Skeletal muscle tissue (tissue), 4 donors: ENCODE results near the gene MGAT4A. TPM values are rescaled to one million over a fixed set of nuclear protein-coding genes. Genes with fewer than 3 reads are reported as not detected.

ENCODE experiments used
- H3K27ac ChIP-seq: one replicate; pipeline ENCODE4 v1.7.0; 2013; ENCODE audit warnings: mild to moderate bottlenecking, low read depth, low read length, inconsistent platforms
- H3K27me3 ChIP-seq, 3 donors: one replicate each; pipeline ENCODE4 v1.7.0; 2013; ENCODE audit warnings: low read length in 3 of 3; ENCODE audit not compliant: control insufficient read depth in 3 of 3, insufficient read depth in 3 of 3
- H3K36me3 ChIP-seq, 3 donors: one replicate each; pipeline ENCODE4 v1.7.0; 2013; ENCODE audit warnings: low read length in 3 of 3; ENCODE audit not compliant: control insufficient read depth in 3 of 3, insufficient read depth in 3 of 3
- H3K4me1 ChIP-seq, 3 donors: one replicate each; pipeline ENCODE4 v1.7.0; 2013; ENCODE audit warnings: low read length in 3 of 3, mild to moderate bottlenecking in 3 of 3; ENCODE audit not compliant: control insufficient read depth in 3 of 3, insufficient read depth in 3 of 3
- H3K4me3 ChIP-seq, 3 donors: one replicate each; pipeline ENCODE4 v1.7.0; 2013; ENCODE audit warnings: low read length in 3 of 3
- H3K9ac ChIP-seq, 3 donors: one replicate each; pipeline ENCODE4 v1.7.0; 2013; ENCODE audit warnings: low read length in 3 of 3, mild to moderate bottlenecking in 3 of 3, moderate library complexity in 2 of 3, low read depth in 1 of 3
- H3K9me3 ChIP-seq, 3 donors: one replicate each; pipeline ENCODE4 v1.7.0; 2013; ENCODE audit warnings: low read length in 3 of 3; ENCODE audit not compliant: control insufficient read depth in 3 of 3
- total RNA-seq: library from RNA; depleted of rRNA; stranded (reverse); fragments of >200 nt; gene quantifications from one replicate; pipeline ENCODE4 v1.2.3, GENCODE V29; 2014
- donor health status: Osteomylitis.

Gene MGAT4A
- total RNA-seq, 1 donor from 2014 or later: 6.3 TPM

GRCh38 chr2:98708396-98709186, 22.3 kb downstream of the MGAT4A start:
- Histone ChIP-seq H3K36me3 (no peaks in the 10 kb centered on the region), H3K9me3 (no peaks in the 10 kb centered on the region), H3K4me1 (peaks cover 0 to 10% (median 4%) of the 10 kb centered on the region in 3 donors), H3K9ac (no peak overlapping the region), H3K4me3 (no peak overlapping the region), H3K27me3 (no peaks in the 10 kb centered on the region), H3K27ac (no peak overlapping the region)

- Histone ChIP-seq H3K4me3 (no peak overlapping the region), H3K27me3 (no peaks in the 10 kb centered on the region), H3K9me3 (no peaks in the 10 kb centered on the region), H3K9ac (no peak overlapping the region), H3K27ac (no peak overlapping the region), H3K36me3 (no peaks in the 10 kb centered on the region), H3K4me1 (peaks cover 13 to 23% (median 22%) of the 10 kb centered on the region in 3 donors)
These were observed 24.3 kb downstream of the MGAT4A start for GRCh38 chr2:98706591-98706990.

GRCh38 chr2:98705333-98705617, 25.7 kb downstream of the MGAT4A start:
- Histone ChIP-seq H3K4me3 (no peak overlapping the region), H3K9me3 (no peaks in the 10 kb centered on the region), H3K9ac (no peak overlapping the region), H3K4me1 (peaks cover 21 to 31% (median 30%) of the 10 kb centered on the region in 3 donors), H3K27ac (no peak overlapping the region), H3K36me3 (no peaks in the 10 kb centered on the region), H3K27me3 (no peaks in the 10 kb centered on the region)

- Histone ChIP-seq H3K4me1 (peaks cover 21 to 31% (median 25%) of the 10 kb centered on the region in 3 donors), H3K27me3 (no peaks in the 10 kb centered on the region), H3K27ac (no peak overlapping the region), H3K9ac (no peak overlapping the region), H3K4me3 (no peak overlapping the region), H3K36me3 (no peaks in the 10 kb centered on the region), H3K9me3 (no peaks in the 10 kb centered on the region)
These were observed 26.2 kb downstream of the MGAT4A start for GRCh38 chr2:98704499-98705332.

GRCh38 chr2:98703738-98704137, 27.2 kb downstream of the MGAT4A start:
- H3K36me3 ChIP-seq: no peaks in the 10 kb centered on the region
- no peak overlapping the region for H3K4me3 ChIP-seq
- H3K9ac ChIP-seq: no peak overlapping the region
- H3K27ac ChIP-seq: no peak overlapping the region
- no peaks in the 10 kb centered on the region for H3K9me3 ChIP-seq
- no peaks in the 10 kb centered on the region for H3K27me3 ChIP-seq
- H3K4me1 ChIP-seq: peaks cover 21 to 31% (median 24%) of the 10 kb centered on the region in 3 donors

- no peak overlapping the region for H3K9ac ChIP-seq
- H3K9me3 ChIP-seq: no peaks in the 10 kb centered on the region
- H3K4me3 ChIP-seq: no peak overlapping the region
- peaks cover 21 to 31% (median 24%) of the 10 kb centered on the region in 3 donors for H3K4me1 ChIP-seq
- H3K27me3 ChIP-seq: no peaks in the 10 kb centered on the region
- H3K27ac ChIP-seq: peak overlapping the region; percentile 68
- H3K36me3 ChIP-seq: no peaks in the 10 kb centered on the region
These were observed 27.9 kb downstream of the MGAT4A start for GRCh38 chr2:98702858-98703620.

GRCh38 chr2:98702127-98702802, 28.7 kb downstream of the MGAT4A start:
- no peaks in the 10 kb centered on the region for H3K27me3 ChIP-seq
- no peaks in the 10 kb centered on the region for H3K36me3 ChIP-seq
- H3K9me3 ChIP-seq: no peaks in the 10 kb centered on the region
- peak overlapping the region in 1 of 3 donors; percentile 14 for H3K4me3 ChIP-seq
- peaks cover 21 to 31% (median 24%) of the 10 kb centered on the region in 3 donors for H3K4me1 ChIP-seq
- peak overlapping the region; percentile 68 for H3K27ac ChIP-seq
- H3K9ac ChIP-seq: peak overlapping the region in 1 of 3 donors; percentile 47

- Histone ChIP-seq H3K9ac (no peak overlapping the region), H3K27me3 (no peaks in the 10 kb centered on the region), H3K9me3 (no peaks in the 10 kb centered on the region), H3K27ac (peak overlapping the region; percentile 68), H3K36me3 (no peaks in the 10 kb centered on the region), H3K4me1 (peaks cover 21 to 31% (median 24%) of the 10 kb centered on the region in 3 donors), H3K4me3 (peak overlapping the region in 1 of 3 donors; percentile 6)
These were observed 29.7 kb downstream of the MGAT4A start for GRCh38 chr2:98701230-98701629.

- Histone ChIP-seq H3K9me3 (no peaks in the 10 kb centered on the region), H3K27me3 (no peaks in the 10 kb centered on the region), H3K4me3 (no peak overlapping the region), H3K9ac (no peak overlapping the region), H3K4me1 (peaks cover 21 to 30% (median 23%) of the 10 kb centered on the region in 3 donors), H3K27ac (no peak overlapping the region), H3K36me3 (no peaks in the 10 kb centered on the region)
These were observed 32.0 kb downstream of the MGAT4A start for GRCh38 chr2:98698896-98699295.
